ENCODE measurements around the gene TMEM252. TPM values are rescaled to one million over a fixed set of nuclear protein-coding genes. Genes with fewer than 3 reads are reported as not detected.
A peak's percentile ranks its signal among the peaks of the same experiment; 100 is the strongest.

The TMEM252 gene
- total RNA-seq, 1 donor: not detected

DNA sequence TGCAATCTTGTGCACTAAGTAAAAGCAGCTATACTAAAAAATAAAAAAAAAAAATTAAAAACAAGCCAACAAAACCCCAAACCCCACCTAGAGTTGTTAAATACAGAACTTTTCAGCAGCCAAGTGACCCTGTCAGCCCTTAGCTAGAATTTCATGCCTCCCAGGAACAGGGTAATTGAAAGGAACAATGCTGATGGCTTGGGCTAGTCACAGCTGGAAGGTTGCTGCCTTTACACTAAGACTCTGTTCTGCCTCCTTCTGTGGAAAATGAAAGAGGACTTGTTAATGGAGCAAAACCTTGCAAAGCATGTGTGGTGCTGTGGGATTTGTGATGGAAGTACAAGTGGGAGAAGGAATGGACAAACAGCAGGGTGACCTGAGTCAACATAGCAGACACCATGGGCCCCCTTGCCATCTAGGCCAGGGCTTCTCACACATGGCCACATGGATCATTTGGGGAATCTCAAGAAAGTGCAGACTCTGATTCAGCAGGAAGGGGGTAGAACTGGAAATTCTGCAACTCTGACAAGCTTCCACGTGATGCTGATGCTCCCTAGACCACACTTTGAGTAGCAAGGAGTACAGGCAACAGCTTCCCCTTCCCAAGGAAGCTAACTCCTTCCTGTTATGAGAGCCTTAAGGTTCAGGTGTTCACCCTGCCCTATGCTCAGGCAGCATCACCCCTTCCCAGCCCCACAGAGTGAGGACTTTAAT is 14.9 kb upstream of the TMEM252 start:
- DNase-seq (ENCODE audit: low read depth): no peak
- no peak overlapping the region for H3K4me3 ChIP-seq (ENCODE audit: low read depth, low read length)
- TF ChIP-seq, protein P1, sequence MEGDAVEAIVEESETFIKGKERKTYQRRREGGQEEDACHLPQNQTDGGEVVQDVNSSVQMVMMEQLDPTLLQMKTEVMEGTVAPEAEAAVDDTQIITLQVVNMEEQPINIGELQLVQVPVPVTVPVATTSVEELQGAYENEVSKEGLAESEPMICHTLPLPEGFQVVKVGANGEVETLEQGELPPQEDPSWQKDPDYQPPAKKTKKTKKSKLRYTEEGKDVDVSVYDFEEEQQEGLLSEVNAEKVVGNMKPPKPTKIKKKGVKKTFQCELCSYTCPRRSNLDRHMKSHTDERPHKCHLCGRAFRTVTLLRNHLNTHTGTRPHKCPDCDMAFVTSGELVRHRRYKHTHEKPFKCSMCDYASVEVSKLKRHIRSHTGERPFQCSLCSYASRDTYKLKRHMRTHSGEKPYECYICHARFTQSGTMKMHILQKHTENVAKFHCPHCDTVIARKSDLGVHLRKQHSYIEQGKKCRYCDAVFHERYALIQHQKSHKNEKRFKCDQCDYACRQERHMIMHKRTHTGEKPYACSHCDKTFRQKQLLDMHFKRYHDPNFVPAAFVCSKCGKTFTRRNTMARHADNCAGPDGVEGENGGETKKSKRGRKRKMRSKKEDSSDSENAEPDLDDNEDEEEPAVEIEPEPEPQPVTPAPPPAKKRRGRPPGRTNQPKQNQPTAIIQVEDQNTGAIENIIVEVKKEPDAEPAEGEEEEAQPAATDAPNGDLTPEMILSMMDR (IDR thresholded peaks at IDR 0.05; ENCODE audit: insufficient read depth, low read length): no peak

DNA sequence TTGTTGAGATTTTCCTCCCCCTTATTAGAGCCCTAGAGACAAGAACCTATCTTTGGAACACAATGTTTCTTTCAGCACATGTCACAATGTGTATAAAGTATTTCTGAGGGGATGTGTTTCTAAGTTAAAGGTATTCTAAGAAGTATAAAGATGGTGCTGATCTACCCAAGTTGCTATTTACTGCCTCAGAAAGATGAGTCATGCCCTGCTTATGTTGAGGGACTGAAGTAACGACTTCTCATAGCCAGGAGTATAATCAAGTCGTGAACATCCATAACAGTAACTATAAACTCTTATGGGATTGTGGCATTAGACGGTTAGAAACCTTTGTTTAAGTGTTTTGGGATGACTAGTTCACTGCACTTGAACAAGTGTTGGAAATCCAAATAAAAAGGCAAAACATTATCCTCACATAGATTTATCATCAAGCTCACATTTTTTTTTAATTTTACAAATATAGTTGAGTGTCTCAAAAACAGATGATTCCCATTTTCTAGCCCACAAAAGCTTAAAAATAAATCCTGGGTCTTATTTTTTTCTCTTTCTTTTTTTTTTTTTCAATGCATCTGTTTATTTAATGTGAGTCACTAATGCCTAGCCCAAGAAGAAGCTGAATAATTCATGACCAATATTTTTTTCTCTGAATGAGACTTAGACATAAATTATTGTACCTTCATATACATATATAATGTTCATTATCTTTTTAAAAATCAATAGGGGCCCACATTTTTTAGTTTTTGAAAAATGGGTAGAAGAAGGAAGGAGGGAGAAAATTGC is 12.2 kb upstream of the TMEM252 start:
- TF ChIP-seq, protein P1 (IDR thresholded peaks at IDR 0.05; ENCODE audit: insufficient read depth, low read length): no peak
- H3K4me3 ChIP-seq (ENCODE audit: low read depth, low read length): no peak overlapping the region
- DNase-seq (ENCODE audit: low read depth): peak; percentile 44

DNA sequence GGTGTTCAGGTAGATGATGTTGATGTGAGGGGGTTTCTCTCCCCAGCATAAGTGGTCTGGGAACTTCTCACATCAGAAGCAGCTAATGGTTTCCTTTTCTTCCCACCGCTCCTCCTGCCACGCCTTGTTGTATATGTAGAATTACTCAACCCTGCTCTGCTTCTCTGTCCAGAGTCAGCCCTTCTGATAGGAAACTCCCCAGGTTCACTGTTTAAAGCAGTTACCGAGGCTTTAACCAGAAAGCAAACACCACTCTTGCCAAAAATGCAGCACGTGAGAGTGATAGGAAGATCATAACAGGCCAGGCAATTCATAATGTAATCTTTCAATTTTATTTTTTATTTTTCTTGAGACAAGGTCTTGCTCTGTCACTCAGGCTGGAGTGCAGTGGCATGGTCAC is 10.5 kb upstream of the TMEM252 start:
- TF ChIP-seq, protein P1 (IDR thresholded peaks at IDR 0.05; ENCODE audit: insufficient read depth, low read length): no peak
- no peak overlapping the region for H3K4me3 ChIP-seq (ENCODE audit: low read depth, low read length)
- no peak for DNase-seq (ENCODE audit: low read depth)

DNA sequence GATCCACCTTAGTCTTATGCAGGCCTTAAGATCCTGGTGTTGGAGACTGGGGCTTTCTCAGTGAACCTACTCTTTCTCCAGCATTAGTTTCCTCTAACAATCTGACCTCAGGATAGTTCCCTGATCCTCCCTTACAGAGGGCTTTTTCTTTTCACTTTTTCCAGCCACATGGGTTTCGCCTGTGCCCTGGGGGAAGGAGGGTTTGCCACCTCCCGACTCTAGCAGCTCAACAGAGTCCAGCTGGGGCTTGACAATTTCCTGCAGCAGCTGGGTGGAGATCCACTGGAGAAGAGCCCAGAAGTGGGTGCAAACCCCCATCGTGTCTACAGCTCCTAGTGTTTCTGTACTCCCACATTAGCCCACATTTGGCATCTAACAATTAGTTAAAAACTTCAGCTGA is 7.6 kb upstream of the TMEM252 start:
- TF ChIP-seq, protein P1 (IDR thresholded peaks at IDR 0.05; ENCODE audit: insufficient read depth, low read length): no peak
- H3K4me3 ChIP-seq (ENCODE audit: low read depth, low read length): no peak overlapping the region
- no peak for DNase-seq (ENCODE audit: low read depth)

DNA sequence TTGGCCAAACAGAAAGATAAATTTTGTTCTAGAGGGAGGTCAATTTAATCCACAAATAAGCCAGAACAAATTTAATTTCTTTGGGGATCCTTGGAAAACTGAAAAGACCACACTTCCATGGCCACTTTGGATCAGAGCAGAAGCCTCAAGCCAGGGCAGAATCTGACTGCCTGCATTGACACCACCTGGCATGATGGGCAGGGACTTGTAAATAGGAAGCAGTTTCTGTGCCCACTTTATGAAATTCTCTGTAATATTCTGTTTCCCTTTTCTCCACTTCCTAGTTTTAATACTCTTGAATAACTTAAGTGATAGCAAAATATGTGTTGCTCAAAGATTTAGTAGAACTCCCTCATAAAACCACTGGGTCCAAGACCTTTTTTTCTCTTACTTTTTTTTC is 6.7 kb upstream of the TMEM252 start:
- no peak for DNase-seq (ENCODE audit: low read depth)
- TF ChIP-seq, protein P1 (IDR thresholded peaks at IDR 0.05; ENCODE audit: insufficient read depth, low read length): no peak
- no peak overlapping the region for H3K4me3 ChIP-seq (ENCODE audit: low read depth, low read length)

DNA sequence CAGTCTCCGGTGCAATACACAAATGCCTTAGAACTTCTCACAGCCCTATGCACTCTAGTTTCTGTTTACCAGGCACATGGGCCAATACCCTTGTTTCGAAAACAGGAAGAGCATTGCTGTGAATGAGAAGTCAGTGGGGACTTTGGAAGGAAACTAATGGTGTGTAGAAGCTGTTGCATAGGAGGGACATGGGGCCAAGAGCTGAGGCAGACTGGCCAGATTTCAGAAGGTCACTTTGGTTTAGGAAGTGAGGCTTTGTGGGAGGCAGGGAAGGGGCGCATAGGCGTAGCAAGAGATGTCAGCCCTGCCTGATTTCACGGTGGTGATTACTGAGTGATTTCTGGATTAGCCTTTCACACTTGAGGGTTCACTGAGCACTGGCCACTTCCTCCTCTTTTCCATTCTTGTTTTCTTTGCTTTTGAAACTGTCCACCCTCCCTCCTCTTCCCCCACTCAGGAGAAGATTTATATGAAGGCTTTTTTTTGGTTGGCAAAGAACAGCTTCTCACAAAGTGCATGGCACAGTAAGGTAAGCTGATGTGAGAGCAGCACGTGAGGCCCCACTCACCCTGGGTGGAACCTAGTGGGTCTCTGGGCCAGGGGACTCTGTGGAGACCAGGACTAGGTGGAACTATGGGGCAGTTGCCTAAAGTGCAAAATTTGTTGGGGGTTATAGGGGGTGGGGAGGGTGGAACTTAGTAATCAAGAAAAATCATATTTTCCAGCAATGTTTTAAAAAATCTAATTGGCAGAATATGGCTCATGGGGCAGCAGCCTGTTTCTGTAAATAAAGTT is 6.1 kb upstream of the TMEM252 start:
- no peak overlapping the region for H3K4me3 ChIP-seq (ENCODE audit: low read depth, low read length)
- DNase-seq (ENCODE audit: low read depth): no peak
- TF ChIP-seq, protein P1 (IDR thresholded peaks at IDR 0.05; ENCODE audit: insufficient read depth, low read length): no peak

All from fibroblast of the aortic adventitia (primary cell).